Measurements from ENCODE around the gene IL37. TPM values are rescaled to one million over a fixed set of nuclear protein-coding genes. Genes with fewer than 3 reads are reported as not detected.
"Not testable (repeated sequence)": the region's sequence is repeated elsewhere in the genome, so short reads cannot be mapped to it uniquely, and the experiment has no call there.

Gene IL37
- total RNA-seq, 1 experiment from 2014 or later, result not detected

DNA sequence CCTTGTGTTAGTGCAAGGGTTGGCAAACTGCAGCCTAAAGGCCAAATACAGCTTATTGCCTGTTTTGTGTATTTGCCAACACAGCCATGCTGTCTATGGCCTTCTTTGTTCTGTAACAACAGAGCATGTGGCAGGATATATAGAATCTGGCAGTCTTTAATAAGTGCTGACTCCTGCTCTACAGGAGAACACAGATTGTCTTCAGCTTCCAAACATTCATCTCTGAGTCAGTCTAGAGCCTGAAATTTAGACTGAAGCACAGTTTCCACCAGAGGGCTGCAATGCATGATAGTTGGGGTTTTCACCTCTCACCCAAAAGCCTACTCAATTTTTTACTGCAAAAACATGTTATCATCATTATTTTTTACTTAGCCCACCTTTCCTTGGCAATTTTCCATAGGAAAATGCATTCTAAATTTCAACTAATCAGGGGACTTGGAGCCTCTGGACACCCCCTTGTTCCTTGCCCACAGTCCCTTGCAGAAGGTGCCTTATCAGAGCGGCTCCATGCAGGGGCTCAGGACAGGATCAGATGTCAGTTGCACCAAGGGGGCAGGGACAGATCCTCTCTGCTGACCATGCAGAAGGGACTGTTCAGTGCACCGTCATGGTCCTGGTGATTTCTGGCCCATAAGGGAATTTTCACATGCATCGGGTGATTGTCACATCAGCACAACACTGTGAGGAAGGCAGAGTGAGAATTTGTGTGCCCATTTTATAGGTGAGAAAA is 12.4 kb downstream of the IL37 start:
- no peak overlapping the region for H3K9ac ChIP-seq (ENCODE audit: low read length)
- H3K4me2 ChIP-seq (ENCODE audit: low read depth, low read length, poor library complexity, severe bottlenecking), result no peak overlapping the region
- no peaks in the 10 kb centered on the region for H3K27me3 ChIP-seq (ENCODE audit: low read length)
- DNase-seq, result no peak
- no peaks in the 10 kb centered on the region for H3K79me2 ChIP-seq (ENCODE audit: low read length)
- no peak overlapping the region for H3K4me3 ChIP-seq (ENCODE audit: low read length)
- H3K9me3 ChIP-seq (ENCODE audit: low read length), result no peaks in the 10 kb centered on the region
- H4K20me1 ChIP-seq (ENCODE audit: insufficient read depth, low read depth, low read length), result no peaks in the 10 kb centered on the region
- H3K4me1 ChIP-seq (ENCODE audit: low read length), result no peaks in the 10 kb centered on the region
- H3K27ac ChIP-seq (ENCODE audit: low read length), result no peak overlapping the region
- no peak overlapping the region for H2AFZ ChIP-seq (ENCODE audit: low read length)
- no peaks in the 10 kb centered on the region for H3K36me3 ChIP-seq (ENCODE audit: insufficient read depth, low read length)
- no peaks in the 10 kb centered on the region for H3K9me2 ChIP-seq (replicated peaks; ENCODE audit: insufficient read depth, low read length)

GRCh38 chr2:112923967-112924338 is 13.0 kb downstream of the IL37 start:
- no peaks in the 10 kb centered on the region for H3K9me3 ChIP-seq (ENCODE audit: low read length)
- H3K36me3 ChIP-seq (ENCODE audit: insufficient read depth, low read length), result no peaks in the 10 kb centered on the region
- H4K20me1 ChIP-seq (ENCODE audit: insufficient read depth, low read depth, low read length), result no peaks in the 10 kb centered on the region
- no peak overlapping the region for H3K4me3 ChIP-seq (ENCODE audit: low read length)
- H2AFZ ChIP-seq (ENCODE audit: low read length), result no peak overlapping the region
- no peak overlapping the region for H3K4me2 ChIP-seq (ENCODE audit: low read depth, low read length, poor library complexity, severe bottlenecking)
- H3K27me3 ChIP-seq (ENCODE audit: low read length), result no peaks in the 10 kb centered on the region
- H3K9ac ChIP-seq (ENCODE audit: low read length), result no peak overlapping the region
- no peak for DNase-seq
- H3K79me2 ChIP-seq (ENCODE audit: low read length), result no peaks in the 10 kb centered on the region
- H3K9me2 ChIP-seq (replicated peaks; ENCODE audit: insufficient read depth, low read length), result no peaks in the 10 kb centered on the region
- H3K4me1 ChIP-seq (ENCODE audit: low read length), result no peaks in the 10 kb centered on the region
- H3K27ac ChIP-seq (ENCODE audit: low read length), result no peak overlapping the region

GRCh38 chr2:112924360-112924759 is 13.4 kb downstream of the IL37 start:
- H2AFZ ChIP-seq (ENCODE audit: low read length), result no peak overlapping the region
- H3K4me3 ChIP-seq (ENCODE audit: low read length), result no peak overlapping the region
- no peaks in the 10 kb centered on the region for H4K20me1 ChIP-seq (ENCODE audit: insufficient read depth, low read depth, low read length)
- H3K4me2 ChIP-seq (ENCODE audit: low read depth, low read length, poor library complexity, severe bottlenecking), result no peak overlapping the region
- no peak for DNase-seq
- no peak overlapping the region for H3K27ac ChIP-seq (ENCODE audit: low read length)
- H3K4me1 ChIP-seq (ENCODE audit: low read length), result no peaks in the 10 kb centered on the region
- no peaks in the 10 kb centered on the region for H3K36me3 ChIP-seq (ENCODE audit: insufficient read depth, low read length)
- no peaks in the 10 kb centered on the region for H3K9me3 ChIP-seq (ENCODE audit: low read length)
- no peak overlapping the region for H3K9ac ChIP-seq (ENCODE audit: low read length)
- no peaks in the 10 kb centered on the region for H3K79me2 ChIP-seq (ENCODE audit: low read length)
- no peaks in the 10 kb centered on the region for H3K27me3 ChIP-seq (ENCODE audit: low read length)
- no peaks in the 10 kb centered on the region for H3K9me2 ChIP-seq (replicated peaks; ENCODE audit: insufficient read depth, low read length)

- Histone ChIP-seq H3K36me3 (ENCODE audit: insufficient read depth, low read length) (no peaks in the 10 kb centered on the region), H3K27ac (ENCODE audit: low read length) (no peak overlapping the region), H3K79me2 (ENCODE audit: low read length) (no peaks in the 10 kb centered on the region), H3K9me2 (replicated peaks; ENCODE audit: insufficient read depth, low read length) (no peaks in the 10 kb centered on the region), H3K9ac (ENCODE audit: low read length) (no peak overlapping the region), H3K4me2 (ENCODE audit: low read depth, low read length, poor library complexity, severe bottlenecking) (no peak overlapping the region), H3K4me3 (ENCODE audit: low read length) (no peak overlapping the region), H2AFZ (ENCODE audit: low read length) (no peak overlapping the region), H3K4me1 (ENCODE audit: low read length) (no peaks in the 10 kb centered on the region), H3K9me3 (ENCODE audit: low read length) (no peaks in the 10 kb centered on the region), H3K27me3 (ENCODE audit: low read length) (no peaks in the 10 kb centered on the region), H4K20me1 (ENCODE audit: insufficient read depth, low read depth, low read length) (no peaks in the 10 kb centered on the region)
- DNase-seq, result no peak
These were observed 13.9 kb downstream of the IL37 start for GRCh38 chr2:112924821-112925220.

DNA sequence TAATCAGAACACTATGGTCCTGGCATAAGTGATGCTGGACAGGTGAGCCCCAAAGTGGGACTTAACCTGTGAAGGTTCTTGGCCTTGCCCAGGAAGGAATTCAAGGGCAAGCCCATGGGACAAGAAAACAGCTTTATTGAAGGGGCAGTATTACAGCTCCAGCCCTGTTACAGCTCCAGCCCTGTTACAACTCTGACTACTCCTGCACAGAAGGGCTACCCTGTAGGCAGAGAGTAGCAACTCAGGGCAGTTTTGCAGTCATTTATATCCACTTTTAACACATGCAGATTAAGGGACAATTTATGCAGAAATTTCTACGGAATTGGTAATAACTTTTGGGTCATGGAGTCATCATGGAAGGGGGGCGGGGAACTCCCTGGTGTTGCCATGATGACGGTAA is 15.7 kb downstream of the IL37 start:
- no peak overlapping the region for H3K4me2 ChIP-seq (ENCODE audit: low read depth, low read length, poor library complexity, severe bottlenecking)
- no peaks in the 10 kb centered on the region for H3K9me3 ChIP-seq (ENCODE audit: low read length)
- H3K36me3 ChIP-seq (ENCODE audit: insufficient read depth, low read length), result no peaks in the 10 kb centered on the region
- no peaks in the 10 kb centered on the region for H3K9me2 ChIP-seq (replicated peaks; ENCODE audit: insufficient read depth, low read length)
- H3K4me1 ChIP-seq (ENCODE audit: low read length), result no peaks in the 10 kb centered on the region
- H3K9ac ChIP-seq (ENCODE audit: low read length), result no peak overlapping the region
- H3K4me3 ChIP-seq (ENCODE audit: low read length), result no peak overlapping the region
- H3K27ac ChIP-seq (ENCODE audit: low read length), result no peak overlapping the region
- no peak for DNase-seq
- no peak overlapping the region for H2AFZ ChIP-seq (ENCODE audit: low read length)
- H4K20me1 ChIP-seq (ENCODE audit: insufficient read depth, low read depth, low read length), result no peaks in the 10 kb centered on the region
- H3K27me3 ChIP-seq (ENCODE audit: low read length), result no peaks in the 10 kb centered on the region
- H3K79me2 ChIP-seq (ENCODE audit: low read length), result no peaks in the 10 kb centered on the region

DNA sequence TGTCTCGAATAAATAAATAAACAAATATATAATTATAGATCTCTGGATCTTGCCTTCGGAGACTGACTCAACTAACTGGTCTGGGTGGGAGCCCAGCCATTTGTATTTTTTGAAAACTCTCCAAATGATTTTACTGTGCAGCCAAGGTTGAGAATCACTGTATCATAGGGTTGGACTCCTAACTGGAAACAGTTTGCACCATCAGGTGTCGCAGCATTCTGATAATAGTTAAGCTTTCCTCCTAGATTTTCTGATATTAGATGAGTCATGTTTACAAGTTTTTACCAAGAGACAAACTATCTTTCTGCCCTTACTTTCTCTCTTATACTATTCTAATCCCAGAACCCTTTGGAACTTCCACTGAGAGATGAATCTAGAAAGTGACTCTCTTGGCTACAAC is 16.8 kb downstream of the IL37 start:
- H3K79me2 ChIP-seq (ENCODE audit: low read length), result no peaks in the 10 kb centered on the region

DNA sequence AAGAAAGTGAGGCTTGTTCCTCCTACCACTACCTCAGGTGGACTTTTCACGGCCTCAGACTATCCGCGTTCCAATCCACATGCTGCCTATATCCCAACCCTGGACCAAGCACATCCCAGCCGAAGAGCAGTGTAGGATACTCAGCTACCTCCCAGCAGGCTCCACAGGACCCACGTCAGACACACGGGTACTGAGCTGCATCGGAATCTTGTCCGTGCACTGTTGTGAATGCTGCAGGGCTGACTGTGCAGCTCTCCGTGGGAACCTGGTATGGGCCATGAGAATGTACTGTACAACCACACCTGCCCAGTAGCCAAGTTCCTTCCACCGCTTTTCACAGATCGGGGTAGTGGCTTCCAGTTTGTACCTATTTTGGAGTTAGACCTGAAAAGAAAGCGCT is 22.3 kb downstream of the IL37 start:
- no peaks in the 10 kb centered on the region for H3K27me3 ChIP-seq (ENCODE audit: low read length)
- no peaks in the 10 kb centered on the region for H4K20me1 ChIP-seq (ENCODE audit: insufficient read depth, low read depth, low read length)
- no peaks in the 10 kb centered on the region for H3K9me3 ChIP-seq (ENCODE audit: low read length)
- H3K36me3 ChIP-seq (ENCODE audit: insufficient read depth, low read length), result no peaks in the 10 kb centered on the region
- H3K4me2 ChIP-seq (ENCODE audit: low read depth, low read length, poor library complexity, severe bottlenecking), result no peak overlapping the region
- no peak for DNase-seq
- no peak overlapping the region for H3K27ac ChIP-seq (ENCODE audit: low read length)
- no peak overlapping the region for H2AFZ ChIP-seq (ENCODE audit: low read length)
- no peaks in the 10 kb centered on the region for H3K9me2 ChIP-seq (replicated peaks; ENCODE audit: insufficient read depth, low read length)
- no peaks in the 10 kb centered on the region for H3K79me2 ChIP-seq (ENCODE audit: low read length)
- H3K4me3 ChIP-seq (ENCODE audit: low read length), result no peak overlapping the region
- H3K4me1 ChIP-seq (ENCODE audit: low read length), result no peaks in the 10 kb centered on the region
- no peak overlapping the region for H3K9ac ChIP-seq (ENCODE audit: low read length)

More for the DNA sequence above, 16.8 kb downstream of the IL37 start:
- Histone ChIP-seq H3K9me2 (replicated peaks; ENCODE audit: insufficient read depth, low read length) (no peaks in the 10 kb centered on the region), H3K4me3 (ENCODE audit: low read length) (no peak overlapping the region), H3K27me3 (ENCODE audit: low read length) (no peaks in the 10 kb centered on the region), H3K4me2 (ENCODE audit: low read depth, low read length, poor library complexity, severe bottlenecking) (no peak overlapping the region), H3K27ac (ENCODE audit: low read length) (no peak overlapping the region), H3K9me3 (ENCODE audit: low read length) (no peaks in the 10 kb centered on the region), H3K36me3 (ENCODE audit: insufficient read depth, low read length) (no peaks in the 10 kb centered on the region), H4K20me1 (ENCODE audit: insufficient read depth, low read depth, low read length) (no peaks in the 10 kb centered on the region), H2AFZ (ENCODE audit: low read length) (no peak overlapping the region), H3K4me1 (ENCODE audit: low read length) (no peaks in the 10 kb centered on the region), H3K9ac (ENCODE audit: low read length) (no peak overlapping the region)
- no peak for DNase-seq

DNA sequence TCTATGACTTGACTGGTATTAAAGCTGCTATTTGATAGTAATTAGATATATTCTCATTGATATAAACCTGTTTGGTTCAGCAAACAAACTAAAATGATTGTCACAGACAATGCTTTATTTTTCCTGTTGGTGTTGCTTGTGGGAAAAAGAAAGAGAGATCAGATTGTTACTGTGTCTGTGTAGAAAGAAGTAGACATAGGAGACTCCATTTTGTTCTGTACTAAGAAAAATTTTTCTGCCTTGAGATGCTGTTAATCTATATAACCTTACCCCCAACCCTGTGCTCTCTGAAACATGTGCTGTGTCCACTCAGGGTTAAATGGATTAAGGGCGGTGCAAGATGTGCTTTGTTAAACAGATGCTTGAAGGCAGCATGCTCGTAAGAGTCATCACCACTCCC is 23.2 kb downstream of the IL37 start:
- H3K9me2 ChIP-seq (replicated peaks; ENCODE audit: insufficient read depth, low read length); DNase-seq; H4K20me1 ChIP-seq (ENCODE audit: insufficient read depth, low read depth, low read length); H3K36me3 ChIP-seq (ENCODE audit: insufficient read depth, low read length); H3K9me3 ChIP-seq (ENCODE audit: low read length); H3K4me2 ChIP-seq (ENCODE audit: low read depth, low read length, poor library complexity, severe bottlenecking); H3K4me1 ChIP-seq (ENCODE audit: low read length); H3K79me2 ChIP-seq (ENCODE audit: low read length); H3K9ac ChIP-seq (ENCODE audit: low read length); H3K27ac ChIP-seq (ENCODE audit: low read length); H3K27me3 ChIP-seq (ENCODE audit: low read length); H3K4me3 ChIP-seq (ENCODE audit: low read length); H2AFZ ChIP-seq (ENCODE audit: low read length): not testable (repeated sequence)

DNA sequence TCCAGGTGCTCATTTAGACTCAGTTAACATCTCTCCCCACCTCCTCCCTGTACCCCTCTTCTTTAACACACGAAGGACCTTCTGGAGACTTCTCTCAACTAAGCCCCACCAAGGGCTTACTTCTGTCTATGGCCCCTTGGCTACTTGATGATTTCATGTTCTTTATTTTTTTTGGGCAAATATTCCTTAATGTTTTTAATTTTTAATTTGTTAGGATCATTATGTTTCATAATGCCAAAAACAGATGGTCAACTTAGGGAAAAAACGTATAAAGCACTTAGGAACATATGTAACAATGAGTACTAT is 25.9 kb downstream of the IL37 start:
- Histone ChIP-seq H3K9ac (ENCODE audit: low read length) (no peak overlapping the region), H4K20me1 (ENCODE audit: insufficient read depth, low read depth, low read length) (no peaks in the 10 kb centered on the region), H2AFZ (ENCODE audit: low read length) (no peak overlapping the region), H3K4me3 (ENCODE audit: low read length) (no peak overlapping the region), H3K27me3 (ENCODE audit: low read length) (no peaks in the 10 kb centered on the region), H3K36me3 (ENCODE audit: insufficient read depth, low read length) (no peaks in the 10 kb centered on the region), H3K79me2 (ENCODE audit: low read length) (no peaks in the 10 kb centered on the region), H3K9me3 (ENCODE audit: low read length) (no peaks in the 10 kb centered on the region), H3K4me1 (ENCODE audit: low read length) (no peaks in the 10 kb centered on the region), H3K9me2 (replicated peaks; ENCODE audit: insufficient read depth, low read length) (no peaks in the 10 kb centered on the region), H3K4me2 (ENCODE audit: low read depth, low read length, poor library complexity, severe bottlenecking) (no peak overlapping the region), H3K27ac (ENCODE audit: low read length) (no peak overlapping the region)
- no peak for DNase-seq

Measured in Karpas-422 (cell line).